Measurements from ENCODE around the gene KRTAP3-1. TPM values are rescaled to one million over a fixed set of nuclear protein-coding genes. Genes with fewer than 3 reads are reported as not detected.

KRTAP3-1 gene
- total RNA-seq, 4 donors from 2014 or later, result not detected

- no peaks in the 10 kb centered on the region for H3K36me3 ChIP-seq
- no peak for TF ChIP-seq EP300 (IDR thresholded peaks at IDR 0.05)
- TF ChIP-seq POLR2A (IDR thresholded peaks at IDR 0.05), result no peak
- TF ChIP-seq CTCF (IDR thresholded peaks at IDR 0.05), result no peak
- no peak for TF ChIP-seq POLR2AphosphoS5 (IDR thresholded peaks at IDR 0.05)
- no peaks in the 10 kb centered on the region for H3K4me1 ChIP-seq
- no peaks in the 10 kb centered on the region for H3K9me3 ChIP-seq
- H3K27ac ChIP-seq, result no peak overlapping the region
- H3K4me3 ChIP-seq, result no peak overlapping the region
- WGBS, 2 donors (ENCODE audit: low coverage in 1 of 2), result 80 to 93% methylated on average over 3 of the region's 3 CpGs
- H3K27me3 ChIP-seq, result peaks cover 39% of the 10 kb centered on the region
- no peak for ATAC-seq
Observed at GRCh38 chr17:40992666-40993065, 16.3 kb downstream of the KRTAP3-1 start.

- no peak overlapping the region for H3K4me3 ChIP-seq
- no peaks in the 10 kb centered on the region for H3K9me3 ChIP-seq
- ATAC-seq, result no peak
- no peak overlapping the region for H3K27ac ChIP-seq
- no peaks in the 10 kb centered on the region for H3K36me3 ChIP-seq
- 42 to 73% methylated on average over 4 to 8 of the region's 8 CpGs for WGBS, 2 donors (ENCODE audit: low coverage in 1 of 2)
- TF ChIP-seq POLR2AphosphoS5 (IDR thresholded peaks at IDR 0.05), result no peak
- no peak for TF ChIP-seq EP300 (IDR thresholded peaks at IDR 0.05)
- no peak for TF ChIP-seq CTCF (IDR thresholded peaks at IDR 0.05)
- TF ChIP-seq POLR2A (IDR thresholded peaks at IDR 0.05), result no peak
- H3K27me3 ChIP-seq, result peaks cover 23% of the 10 kb centered on the region
- no peaks in the 10 kb centered on the region for H3K4me1 ChIP-seq
Observed at GRCh38 chr17:40986920-40987319, 22.0 kb downstream of the KRTAP3-1 start.

GRCh38 chr17:40984226-40984625, 24.7 kb downstream of the KRTAP3-1 start, which contains the start of gene KRT40:
KRT40 (minus strand) TSS chr17:40984326; CDS start chr17:40984273, 53 bp downstream.
- no peak for ATAC-seq
- peaks cover 0 to 8% (median 0%) of the 10 kb centered on the region in 3 donors for H3K4me1 ChIP-seq
- no peaks in the 10 kb centered on the region for H3K36me3 ChIP-seq
- H3K27me3 ChIP-seq, result peaks cover 18% of the 10 kb centered on the region
- no peak within 1 kb of the TSS for H3K27ac ChIP-seq
- TF ChIP-seq POLR2A (IDR thresholded peaks at IDR 0.05), result no peak
- TF ChIP-seq EP300 (IDR thresholded peaks at IDR 0.05), result no peak
- TF ChIP-seq CTCF (IDR thresholded peaks at IDR 0.05), result no peak
- no peak for TF ChIP-seq POLR2AphosphoS5 (IDR thresholded peaks at IDR 0.05)
- 53 to 70% methylated on average over 3 of the region's 3 CpGs for WGBS, 2 donors (ENCODE audit: low coverage in 1 of 2)
- H3K9me3 ChIP-seq, result no peaks in the 10 kb centered on the region
- H3K4me3 ChIP-seq, result no peak within 1 kb of the TSS

- Histone ChIP-seq H3K27ac (no peak overlapping the region), H3K4me3 (no peak overlapping the region), H3K4me1 (peaks cover 0 to 8% (median 0%) of the 10 kb centered on the region in 3 donors), H3K27me3 (peaks cover 22% of the 10 kb centered on the region), H3K36me3 (no peaks in the 10 kb centered on the region), H3K9me3 (no peaks in the 10 kb centered on the region)
- no peak for TF ChIP-seq CTCF (IDR thresholded peaks at IDR 0.05)
- no peak for TF ChIP-seq POLR2A (IDR thresholded peaks at IDR 0.05)
- TF ChIP-seq POLR2AphosphoS5 (IDR thresholded peaks at IDR 0.05), result no peak
- TF ChIP-seq EP300 (IDR thresholded peaks at IDR 0.05), result no peak
- 48 to 94% methylated on average over 2 to 5 of the region's 5 CpGs for WGBS, 2 donors (ENCODE audit: low coverage in 1 of 2)
- no peak for ATAC-seq
Observed at GRCh38 chr17:40981115-40981514, 27.8 kb downstream of the KRTAP3-1 start.

GRCh38 chr17:40980596-40980995, 28.3 kb downstream of the KRTAP3-1 start:
- TF ChIP-seq CTCF (IDR thresholded peaks at IDR 0.05), result no peak
- no peak for TF ChIP-seq POLR2A (IDR thresholded peaks at IDR 0.05)
- TF ChIP-seq EP300 (IDR thresholded peaks at IDR 0.05), result no peak
- TF ChIP-seq POLR2AphosphoS5 (IDR thresholded peaks at IDR 0.05), result no peak
- no peak for ATAC-seq
- H3K27ac ChIP-seq, result no peak overlapping the region
- no peaks in the 10 kb centered on the region for H3K9me3 ChIP-seq
- peaks cover 26% of the 10 kb centered on the region for H3K27me3 ChIP-seq
- no peak overlapping the region for H3K4me3 ChIP-seq
- peaks cover 0 to 8% (median 0%) of the 10 kb centered on the region in 3 donors for H3K4me1 ChIP-seq
- H3K36me3 ChIP-seq, result no peaks in the 10 kb centered on the region
- WGBS, 2 donors (ENCODE audit: low coverage in 1 of 2), result 4% methylated on average over 5 to 7 of the region's 8 CpGs
